HuH-7.5 (cell line): ENCODE data around the gene CCDC188.
"Not testable (repeated sequence)": the region's sequence is repeated elsewhere in the genome, so short reads cannot be mapped to it uniquely, and the experiment has no call there.

ENCODE experiments used
- DNase-seq: peaks from one replicate; pipeline ENCODE4 v3.0.0; 2011; ENCODE audit warnings: low spot score

CCDC188 gene

DNA sequence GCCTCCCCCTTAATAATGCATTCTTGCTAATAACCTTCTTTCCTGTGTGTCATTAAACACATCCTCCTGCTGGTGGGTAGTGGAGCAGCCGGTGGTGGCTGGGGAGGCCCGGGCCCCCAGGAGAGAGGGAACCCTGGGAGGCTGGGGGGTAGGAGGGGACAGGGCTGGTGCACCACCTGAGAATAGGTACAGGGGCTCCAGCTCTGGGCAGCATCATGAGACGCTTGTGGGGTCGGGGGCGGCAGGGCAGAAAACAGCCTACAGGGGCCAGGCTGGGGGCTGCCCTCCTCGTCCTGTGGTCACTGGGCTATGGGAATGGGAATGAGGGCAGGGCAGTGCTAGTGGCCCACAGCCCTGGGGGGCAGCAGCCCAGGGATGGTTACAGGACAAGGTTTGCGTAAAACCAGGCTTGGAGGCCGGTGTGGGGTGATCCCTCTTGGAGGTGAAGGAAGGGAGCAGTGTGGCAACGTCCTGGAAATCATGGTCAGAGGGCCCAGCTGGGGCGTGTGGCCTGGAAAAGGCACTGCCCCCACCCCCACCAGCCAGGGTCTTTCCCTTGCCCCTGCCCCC is 18.5 kb upstream of the CCDC188 start:
- DNase-seq: no peak

DNA sequence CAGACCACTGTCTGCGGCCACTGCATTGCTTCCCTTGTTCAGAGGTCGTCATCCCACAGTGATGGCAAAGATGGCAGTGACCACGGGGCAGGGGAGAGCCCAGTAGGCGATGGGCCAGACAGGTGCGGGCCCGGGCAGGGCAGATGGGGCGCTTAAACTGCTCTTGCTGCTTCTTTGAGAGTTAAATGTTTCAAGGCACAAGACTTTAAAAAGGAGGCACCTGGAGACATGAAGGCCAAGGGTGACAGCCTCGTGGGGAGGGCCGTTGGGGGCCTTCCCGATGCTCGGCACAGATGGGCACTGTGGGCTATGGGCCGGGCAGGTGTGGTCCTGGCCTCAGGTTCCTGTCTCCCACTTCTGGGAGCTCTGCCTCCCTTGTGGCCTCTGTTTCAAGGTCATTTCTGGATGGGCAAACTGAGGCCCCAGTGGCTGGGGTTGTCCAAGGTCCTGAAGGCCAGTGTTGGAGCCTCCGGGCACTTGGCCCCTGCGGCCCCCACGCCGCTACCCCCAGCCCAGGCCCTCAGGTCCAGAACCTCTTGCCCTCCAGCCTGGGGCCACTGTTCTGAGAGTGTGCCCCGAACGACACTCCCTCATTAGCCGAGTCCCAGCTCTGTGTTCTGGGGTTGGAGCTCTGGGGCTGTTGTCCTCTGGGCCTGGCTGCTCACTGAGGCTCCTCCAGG is 16.9 kb upstream of the CCDC188 start:
- no peak for DNase-seq

DNA sequence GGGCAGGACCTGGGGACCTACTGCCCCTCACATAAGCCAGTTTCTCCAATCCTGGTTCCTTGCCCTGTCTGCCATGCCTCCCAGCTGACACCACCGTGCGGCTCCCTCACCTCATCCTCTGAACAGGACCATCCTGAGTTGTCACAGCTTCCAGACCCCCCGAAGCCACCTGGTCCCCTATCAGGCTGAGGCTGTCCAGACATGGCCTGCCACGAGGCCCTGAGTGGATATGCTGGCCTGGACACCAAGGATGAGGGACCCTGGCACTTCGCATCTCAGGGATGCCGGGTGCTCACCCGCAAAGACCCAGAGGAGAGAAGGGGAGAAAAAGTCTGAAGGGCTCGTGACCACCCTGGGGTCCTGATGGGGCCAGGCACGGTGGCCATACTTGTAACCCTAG is 15.8 kb upstream of the CCDC188 start:
- no peak for DNase-seq

DNA sequence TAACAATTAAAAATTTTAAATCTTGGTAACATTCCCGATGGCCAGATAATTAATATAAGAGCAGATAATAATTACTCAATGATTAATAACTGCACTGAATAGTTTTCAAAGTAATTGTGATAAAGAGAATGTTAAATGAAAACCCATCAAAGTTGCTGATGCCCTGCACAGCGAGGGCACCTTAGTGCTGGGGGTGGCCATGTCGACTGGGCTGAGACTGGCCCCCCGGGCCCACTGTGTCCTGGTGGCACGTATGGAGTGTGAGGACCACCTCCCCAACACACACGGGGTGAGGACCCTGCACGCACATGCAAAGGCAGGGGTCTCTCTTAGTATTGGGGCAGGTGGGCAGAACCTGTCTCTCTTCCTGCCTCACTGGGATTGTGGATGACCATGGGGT is 15.1 kb upstream of the CCDC188 start:
- no peak for DNase-seq

DNA sequence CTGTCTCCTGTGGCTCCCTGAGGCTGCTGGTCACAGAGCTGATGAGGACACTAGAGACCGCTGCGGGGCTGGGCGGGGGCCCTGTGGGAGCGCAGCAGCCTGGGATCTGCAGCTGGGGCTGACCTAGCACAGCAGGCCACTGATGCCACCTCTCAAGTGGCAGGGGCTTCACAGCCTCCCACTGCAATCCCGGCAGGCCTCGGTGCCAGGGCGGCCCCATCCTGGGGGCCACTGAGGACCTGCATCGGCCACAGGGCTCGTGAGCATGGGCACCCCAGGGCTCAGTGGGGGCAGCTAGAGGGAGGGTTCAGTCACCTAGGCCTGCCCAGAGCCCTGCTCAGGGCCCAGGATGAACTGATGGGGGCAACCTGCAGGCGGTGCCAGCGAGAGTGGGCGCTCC is 14.6 kb upstream of the CCDC188 start:
- no peak for DNase-seq

DNA sequence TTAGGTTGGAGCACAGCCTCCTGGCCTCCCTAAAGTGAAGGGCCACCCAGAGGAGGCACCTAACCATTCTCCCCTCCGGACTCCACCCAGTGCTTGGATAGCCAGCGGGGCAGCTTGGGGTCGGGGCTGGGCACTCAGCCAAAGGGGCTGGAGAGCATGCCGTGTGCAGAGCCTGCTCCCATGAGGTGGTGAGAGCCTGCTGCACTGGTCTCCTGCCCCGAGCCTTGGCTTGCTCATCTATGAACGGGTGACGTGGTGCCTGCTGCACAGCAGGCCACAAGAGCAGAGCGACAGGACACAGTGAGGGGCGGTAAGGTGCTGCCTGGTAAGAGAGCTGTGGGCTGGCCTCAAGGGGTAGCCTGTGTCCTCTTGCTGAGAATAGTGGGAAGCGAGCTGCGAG is 14.0 kb upstream of the CCDC188 start:
- no peak for DNase-seq

DNA sequence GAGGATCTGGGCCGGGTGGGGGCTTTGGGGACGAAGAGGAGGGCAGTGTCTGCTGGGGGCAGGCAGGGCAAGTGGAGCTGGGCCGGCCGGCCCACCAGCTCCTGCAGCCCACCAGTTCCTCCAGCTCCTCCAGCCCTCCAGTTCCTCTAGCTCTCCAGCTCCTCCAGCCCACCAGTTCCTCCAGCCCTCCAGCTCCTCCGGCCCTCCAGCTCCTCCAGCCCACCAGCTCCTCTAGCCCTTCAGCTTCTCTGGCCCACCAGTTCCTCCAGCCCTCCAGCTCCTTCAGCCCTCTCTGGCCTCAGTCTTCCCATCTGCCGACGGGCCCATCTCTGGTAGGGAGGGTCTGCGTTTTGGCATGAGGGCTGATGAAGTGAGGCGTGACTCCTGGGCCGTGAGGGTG is 9.2 kb upstream of the CCDC188 start:
- DNase-seq: no peak

DNA sequence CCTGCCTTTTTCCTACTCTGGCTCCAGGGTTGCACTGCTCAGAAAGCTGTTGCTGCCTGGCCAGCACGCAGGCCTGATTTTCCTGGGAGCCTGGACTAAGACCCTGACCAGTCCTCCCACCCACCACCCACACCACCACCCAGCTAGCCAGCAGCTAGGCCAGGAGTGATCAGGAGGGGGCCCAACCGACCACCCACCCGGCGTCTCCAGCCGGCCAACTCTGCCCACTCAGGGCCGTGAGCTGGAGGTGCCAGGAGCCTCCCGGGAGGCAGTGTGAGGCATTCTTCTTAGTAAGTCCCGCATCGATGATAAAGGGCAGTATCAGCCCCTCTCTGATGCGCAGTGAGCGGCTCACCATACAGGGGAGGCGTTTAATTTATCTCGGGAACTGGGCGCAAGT is 8.7 kb upstream of the CCDC188 start:
- DNase-seq: not testable (repeated sequence)

DNA sequence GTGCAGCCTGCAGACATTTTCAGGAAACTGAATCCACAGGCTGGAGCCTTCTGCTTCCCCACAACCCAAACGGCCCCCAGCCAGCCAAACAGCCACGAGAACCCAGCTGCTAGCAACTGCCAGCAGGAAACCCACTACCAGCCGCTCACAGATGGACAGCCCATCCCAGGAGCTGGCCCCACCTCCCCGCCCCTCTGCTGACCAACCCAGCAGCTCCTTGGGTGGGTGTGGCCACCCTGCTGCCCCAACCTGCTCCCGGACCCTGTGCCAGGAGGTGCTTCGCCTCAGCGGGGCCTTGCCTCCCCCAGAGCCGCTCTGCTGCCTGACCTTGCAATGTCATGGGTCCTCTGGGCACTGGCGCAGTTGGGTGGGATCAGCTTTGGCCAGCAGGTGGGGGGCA is 8.2 kb upstream of the CCDC188 start:
- DNase-seq: no peak

DNA sequence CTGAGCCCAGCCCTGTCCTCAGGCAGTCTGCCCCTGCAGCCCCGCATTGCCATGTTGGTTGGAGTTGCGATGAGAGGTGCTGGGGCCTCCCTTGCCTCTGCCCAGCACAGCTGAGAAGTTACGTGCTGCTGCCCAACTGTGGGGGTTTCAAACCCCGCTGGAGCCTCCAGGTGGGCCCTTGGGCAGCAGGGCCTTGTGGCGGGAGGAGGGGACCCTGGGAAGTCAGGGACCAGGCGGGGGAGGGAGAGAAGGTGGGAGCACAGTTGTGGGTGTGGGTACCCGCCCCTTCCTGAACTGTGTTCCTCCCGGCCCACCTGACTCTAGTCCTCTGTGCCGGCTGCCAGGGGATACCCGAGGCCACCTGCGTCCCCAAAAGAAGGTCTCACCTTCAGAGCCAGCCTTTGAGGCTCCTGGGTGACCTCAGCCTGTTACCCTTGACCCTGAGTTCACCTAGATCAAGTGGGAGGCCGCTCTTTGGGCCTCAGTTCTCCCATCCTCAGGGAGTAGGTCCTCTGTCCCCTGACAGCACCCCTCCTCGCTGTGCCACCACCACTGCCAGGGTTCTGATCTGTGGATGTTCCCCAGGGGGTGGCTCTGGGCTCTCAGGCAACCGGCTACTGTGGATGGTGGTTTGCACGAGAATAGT is 7.7 kb upstream of the CCDC188 start:
- DNase-seq: no peak

DNA sequence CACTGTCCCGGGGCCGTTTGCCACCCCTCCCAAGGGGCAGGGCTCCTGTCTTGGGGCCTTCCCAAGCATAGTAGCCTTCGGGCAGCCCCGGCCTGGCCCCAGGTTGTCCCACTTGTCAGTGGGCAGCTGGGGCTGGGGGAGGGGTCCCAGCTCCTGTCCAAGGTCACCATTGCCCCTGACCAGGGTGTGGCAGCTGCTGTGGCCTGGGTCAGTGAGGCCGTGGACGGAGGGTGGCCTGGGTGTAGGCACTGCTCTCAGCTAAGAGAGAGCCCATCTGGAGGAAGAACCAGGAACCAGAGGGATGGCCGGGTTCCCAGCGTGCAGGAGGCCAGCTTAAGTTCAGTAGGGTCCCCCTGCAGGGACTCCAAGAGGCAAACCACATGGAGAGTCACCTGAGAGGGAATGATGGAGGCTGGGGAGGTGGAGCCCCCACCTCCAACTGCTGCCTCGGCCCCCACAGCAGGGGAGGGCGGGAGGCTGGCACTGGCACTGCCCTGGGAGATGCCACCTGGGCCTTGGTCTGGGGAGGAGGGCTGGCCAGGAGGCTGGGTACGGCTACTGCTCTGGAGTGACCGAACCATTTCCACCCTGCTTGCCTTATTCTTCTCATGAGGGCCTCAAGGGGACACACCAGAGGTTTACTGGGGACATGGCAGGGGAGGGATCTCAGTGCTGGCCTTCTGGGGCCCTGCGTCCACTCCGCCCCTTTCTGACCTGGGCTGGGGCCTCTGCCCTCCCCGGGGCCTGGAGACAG is 6.8 kb upstream of the CCDC188 start:
- no peak for DNase-seq

DNA sequence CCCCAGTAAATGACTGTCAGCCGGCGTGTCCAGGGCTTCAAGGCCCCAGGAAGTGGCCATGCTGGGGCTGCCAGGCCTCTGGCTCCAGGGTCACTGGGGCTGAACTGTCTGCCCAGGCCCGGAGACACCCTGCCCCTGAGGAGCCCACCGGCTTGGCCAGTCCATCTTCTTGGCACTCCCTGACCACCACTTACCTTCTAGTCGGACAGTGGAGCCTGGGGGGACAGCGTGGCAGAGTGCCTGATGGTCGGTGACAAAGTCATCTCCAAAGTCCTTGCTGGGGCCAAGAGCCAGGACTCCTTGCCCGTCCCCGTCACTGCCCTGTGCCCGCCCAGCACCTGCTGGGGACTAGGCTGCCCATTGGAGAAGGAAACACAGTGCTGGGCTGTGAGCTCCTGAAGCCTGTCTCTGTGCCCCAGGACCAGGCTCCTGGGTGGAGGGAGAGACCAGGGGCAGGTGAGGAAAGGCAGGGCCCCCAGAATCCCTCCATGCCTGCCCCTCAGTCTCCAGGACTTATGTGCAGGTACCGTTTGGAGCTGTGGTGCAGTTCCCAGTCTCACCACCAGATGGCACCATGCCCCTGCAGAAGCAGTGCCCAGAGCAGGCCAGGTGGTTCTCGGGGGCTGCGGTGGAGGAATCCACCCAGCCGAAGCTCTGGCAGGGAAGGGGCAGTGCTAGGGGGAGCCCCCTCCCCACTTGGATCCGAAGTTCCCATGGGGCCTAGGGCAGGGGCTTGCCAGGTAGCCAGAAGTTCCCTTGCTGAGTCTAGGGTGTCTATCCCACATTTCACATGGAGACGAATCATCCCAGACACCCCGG is 6.0 kb upstream of the CCDC188 start:
- peak; percentile 96 for DNase-seq

DNA sequence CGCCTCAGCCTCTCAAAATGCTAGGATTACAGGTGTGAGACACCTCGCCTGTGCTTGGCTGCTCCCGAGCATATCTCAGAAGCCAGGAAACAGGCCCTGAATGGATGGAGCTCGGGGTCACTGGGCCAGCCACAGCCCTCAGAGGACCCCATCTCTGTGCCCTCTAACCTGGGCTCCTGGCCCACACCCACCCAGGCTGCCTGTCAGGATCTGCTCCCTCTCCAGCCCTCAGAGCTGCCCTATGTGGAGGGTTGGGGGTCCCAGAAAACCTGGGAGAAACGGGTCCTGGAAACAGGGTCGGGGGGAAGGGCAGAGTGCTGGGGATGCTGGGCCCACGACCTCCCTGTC is 5.2 kb upstream of the CCDC188 start:
- no peak for DNase-seq

DNA sequence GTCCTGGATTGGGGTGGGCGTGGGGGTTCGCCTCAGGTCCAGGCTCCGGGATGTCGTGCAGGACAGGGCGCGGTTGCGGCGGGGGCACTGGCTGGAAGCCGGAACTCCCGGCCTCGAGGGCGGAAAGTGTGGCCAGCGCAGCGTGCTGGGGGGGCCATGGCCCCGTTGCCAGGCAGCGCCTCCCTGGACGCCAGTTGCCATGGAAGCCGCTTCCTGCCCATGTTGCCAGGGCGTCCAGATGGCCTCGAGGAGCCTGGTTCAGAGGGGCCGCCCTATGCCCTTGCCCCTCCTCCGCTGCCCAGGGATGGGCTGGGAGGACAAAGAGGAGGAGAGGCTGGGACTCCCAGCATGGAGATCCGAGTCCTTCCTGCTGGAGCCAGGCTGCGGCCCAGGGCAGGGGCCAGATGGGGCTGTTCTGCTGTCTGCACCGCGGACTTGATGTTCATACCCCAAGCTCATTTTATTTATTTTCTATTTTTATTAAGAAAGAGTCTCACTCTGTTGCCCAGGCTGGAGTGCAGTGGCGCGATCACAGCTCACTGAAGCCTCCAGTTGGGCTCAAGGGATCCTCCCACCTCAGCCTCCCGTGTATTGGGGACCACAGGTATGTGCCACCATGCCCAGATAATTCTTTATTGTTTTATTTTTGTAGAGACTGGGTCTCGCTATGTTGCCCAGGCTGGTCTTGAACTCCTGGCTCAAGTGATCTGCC is 4.6 kb upstream of the CCDC188 start:
- no peak for DNase-seq

DNA sequence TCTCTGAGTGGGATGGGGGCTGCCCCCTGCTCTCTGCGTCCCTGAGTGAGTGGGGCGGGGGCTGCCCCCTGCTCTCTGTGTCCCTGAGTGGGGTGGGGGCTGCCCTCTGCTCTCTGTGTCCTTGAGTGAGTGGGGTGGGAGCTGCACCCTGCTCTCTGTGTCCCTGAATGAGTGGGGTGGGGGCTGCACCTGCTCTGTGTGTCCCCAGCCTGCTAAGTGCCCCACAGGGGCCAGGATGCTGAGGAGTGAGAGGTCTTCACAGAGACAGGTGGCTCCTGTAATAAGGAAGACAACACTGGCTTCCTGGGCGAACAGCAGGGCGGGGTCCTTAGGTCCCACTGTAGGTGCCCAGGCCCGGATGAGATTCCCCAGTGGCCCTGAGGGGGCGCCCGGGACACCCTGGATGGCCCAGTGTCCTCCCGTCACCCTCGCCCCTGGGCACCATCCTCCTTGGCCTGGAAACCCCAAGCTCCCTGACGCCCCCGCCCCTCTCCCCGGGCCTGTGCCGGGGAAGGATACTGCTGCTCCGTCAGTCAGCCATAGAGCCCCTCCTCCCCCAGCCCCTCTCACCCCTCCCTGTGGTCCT is 3.8 kb upstream of the CCDC188 start:
- no peak for DNase-seq

DNA sequence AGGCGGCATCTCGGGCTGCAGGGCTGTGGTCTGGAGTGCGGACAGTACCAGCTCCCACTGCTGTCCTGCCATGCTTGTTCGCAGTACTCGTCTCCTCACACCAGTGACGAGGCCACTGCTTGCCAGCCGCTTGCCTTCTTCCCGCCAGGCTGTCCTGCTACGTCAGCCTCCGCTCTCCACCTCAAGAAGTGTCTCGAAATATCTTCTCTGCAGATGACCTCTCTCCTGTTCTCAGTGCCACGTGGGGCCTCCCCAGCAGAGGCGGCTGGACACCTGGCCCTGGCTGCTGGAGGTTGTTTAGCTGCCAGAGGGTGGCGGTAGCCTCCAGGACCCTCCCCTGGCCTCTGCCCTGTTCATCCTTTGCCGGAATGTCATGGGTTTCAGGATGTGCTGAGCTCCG is 3.1 kb upstream of the CCDC188 start:
- DNase-seq: no peak

DNA sequence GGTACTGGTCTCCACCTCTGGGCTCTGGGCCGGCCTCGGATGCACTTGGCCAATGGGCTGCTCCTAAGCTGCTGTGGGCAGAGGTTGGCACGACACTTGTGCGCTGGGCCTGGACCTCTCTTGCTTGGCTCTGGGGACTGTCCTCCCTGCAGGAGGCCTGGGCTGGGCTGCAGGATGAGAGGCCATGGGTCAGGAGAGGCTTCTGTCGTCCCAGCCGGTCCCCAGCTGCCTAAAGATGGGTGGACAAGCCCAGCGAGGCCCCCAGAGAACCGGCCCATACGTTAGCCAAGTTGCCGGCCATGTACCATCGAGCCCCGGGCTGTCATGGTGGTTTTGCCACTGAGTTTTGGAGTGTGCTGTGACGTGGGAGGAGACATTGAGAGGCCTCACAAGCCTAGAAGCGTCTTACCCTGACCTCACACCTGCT is 1.6 kb upstream of the CCDC188 start:
- DNase-seq: no peak

DNA sequence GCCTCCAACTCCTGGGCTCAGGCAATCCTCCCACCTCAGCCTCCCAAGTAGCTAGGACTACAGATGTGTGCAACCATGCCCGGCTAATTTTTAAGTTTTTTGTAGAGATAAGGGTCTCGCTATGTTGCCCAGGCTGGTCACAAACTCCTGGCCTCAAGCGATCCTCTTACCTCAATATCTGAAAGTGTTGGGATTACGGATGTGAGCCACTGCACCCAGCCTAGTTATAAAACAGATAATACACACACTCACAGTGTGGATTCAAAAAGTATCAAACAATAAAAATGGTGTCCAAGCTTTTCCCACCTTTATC is 377 bp upstream of the CCDC188 start:
- no peak for DNase-seq

DNA sequence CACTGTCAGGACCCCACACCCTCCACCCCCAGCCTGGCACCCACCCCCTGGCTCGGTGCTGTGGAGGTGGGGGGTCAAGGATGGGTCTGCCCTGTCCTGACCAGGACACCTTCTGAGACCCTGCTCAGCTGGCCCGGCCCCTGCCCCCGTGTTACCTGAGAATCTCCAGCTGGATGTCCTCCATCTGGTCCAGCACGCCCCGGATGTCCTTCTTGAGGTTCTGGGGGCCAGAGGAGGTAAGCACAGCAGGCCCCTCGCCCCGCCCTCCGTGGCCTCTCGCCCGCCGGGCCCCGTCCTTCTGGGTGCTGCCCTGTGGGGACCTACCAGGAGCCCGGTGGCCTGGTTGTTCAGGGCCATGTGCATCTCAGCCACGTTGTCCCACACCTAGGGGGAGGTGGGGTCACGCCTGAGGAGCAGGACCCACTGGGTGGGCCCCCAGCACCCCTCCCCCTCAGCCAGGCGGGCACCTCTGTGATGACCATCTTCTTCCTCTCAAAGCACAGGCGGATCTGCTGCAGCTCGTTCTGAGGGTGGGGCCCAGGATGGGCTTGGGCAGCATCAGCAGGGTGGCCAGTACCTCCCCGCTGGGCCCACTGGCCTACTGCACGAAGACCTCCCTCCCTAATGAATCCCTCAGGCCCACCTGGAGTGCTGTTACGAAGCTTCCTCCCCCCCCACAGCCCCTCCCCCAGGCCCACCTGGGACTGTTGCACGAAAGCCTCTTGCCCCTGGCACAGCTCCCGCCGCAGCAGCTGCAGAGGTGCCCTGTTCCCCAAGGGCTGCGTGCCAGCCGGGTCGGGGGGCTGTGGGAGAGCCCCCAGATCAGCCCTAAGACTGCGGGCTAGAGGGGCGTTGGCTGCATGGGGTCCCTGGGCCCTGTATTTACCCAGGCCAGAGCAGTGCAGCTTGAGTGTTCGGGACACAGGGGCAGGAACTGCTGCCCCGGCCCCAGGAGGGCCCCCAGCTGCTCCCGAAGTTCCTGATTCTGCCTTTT is 1.3 kb downstream of the CCDC188 start:
- DNase-seq: no peak

DNA sequence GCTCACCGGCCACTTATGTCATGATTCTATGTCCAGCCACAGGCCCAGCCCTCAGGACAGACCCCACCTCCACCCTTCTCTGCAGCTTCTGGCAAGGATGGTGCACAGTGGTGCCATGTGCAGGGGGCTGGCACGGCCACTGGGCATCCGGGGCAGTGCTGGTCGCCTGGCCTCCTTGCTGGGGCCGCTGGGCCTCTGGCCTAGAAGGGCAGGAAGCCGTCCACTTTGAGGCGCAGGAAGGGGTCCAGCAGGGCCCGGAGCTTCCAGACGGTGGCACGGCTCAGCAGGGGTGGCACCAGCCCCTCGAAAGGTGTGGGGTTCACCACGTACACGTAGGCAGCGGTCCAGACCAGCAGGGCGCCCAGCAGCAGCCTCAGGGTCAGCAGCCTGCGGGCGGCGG is 2.4 kb downstream of the CCDC188 start:
- no peak for DNase-seq
